PFSK-1 (cell line): Measurements from ENCODE around the gene TMPRSS11F.

Source experiments
- FOXP2 ChIP-seq: optimal IDR thresholded peaks from 2 replicates; pipeline ENCODE3; 2011; ENCODE audit warnings: borderline replicate concordance, control low read depth, inconsistent platforms; ENCODE audit not compliant: insufficient read depth; ENCODE audit errors: extremely low read length, extremely low read depth
- POLR2AphosphoS5 ChIP-seq: IDR thresholded peaks from 2 replicates; pipeline ENCODE4 v1.6.1; 2012; ENCODE audit warnings: low read depth, mild to moderate bottlenecking, control low read depth, low read length, moderate library complexity
- REST ChIP-seq, 2 experiments: IDR thresholded peaks; 2 replicates each; pipeline versions ENCODE4 v1.6.1 to v1.8.0; 2011 to 2012; ENCODE audit warnings: low read depth in 2 of 2, low read length in 2 of 2, control low read depth in 1 of 2, inconsistent platforms in 1 of 2, mild to moderate bottlenecking in 1 of 2, moderate library complexity in 1 of 2; ENCODE audit not compliant: insufficient read depth in 1 of 2
- SIN3A ChIP-seq: IDR thresholded peaks from 2 replicates; pipeline ENCODE4 v1.6.1; 2012; ENCODE audit warnings: mild to moderate bottlenecking, low read length, moderate library complexity, borderline replicate concordance; ENCODE audit not compliant: insufficient read depth
- TAF1 ChIP-seq: IDR thresholded peaks from 2 replicates; pipeline ENCODE4 v1.6.1; 2012; ENCODE audit warnings: low read length, control low read depth, borderline replicate concordance; ENCODE audit not compliant: insufficient read depth

Gene TMPRSS11F

GRCh38 chr4:68076194-68076593 lies 53.5 kb downstream of the TMPRSS11F start:
- no peak for TF ChIP-seq FOXP2
- no peak for TF ChIP-seq POLR2AphosphoS5
- TF ChIP-seq SIN3A = no peak
- TF ChIP-seq TAF1 = no peak

GRCh38 chr4:68074397-68074796 lies 55.3 kb downstream of the TMPRSS11F start:
- no peak for TF ChIP-seq FOXP2
- TF ChIP-seq POLR2AphosphoS5 = no peak
- no peak for TF ChIP-seq REST (IDR thresholded peaks at IDR 0.05; ENCODE audit: insufficient read depth in 1 of 2, low read depth in 2 of 2, low read length in 2 of 2)
- TF ChIP-seq SIN3A = no peak
- no peak for TF ChIP-seq TAF1

GRCh38 chr4:68070302-68070701 lies 59.4 kb downstream of the TMPRSS11F start:
- no peak for TF ChIP-seq FOXP2
- TF ChIP-seq TAF1 = no peak
- no peak for TF ChIP-seq SIN3A
- TF ChIP-seq POLR2AphosphoS5 = no peak
- TF ChIP-seq REST (IDR thresholded peaks at IDR 0.05; ENCODE audit: insufficient read depth in 1 of 2, low read depth in 2 of 2, low read length in 2 of 2) = no peak

GRCh38 chr4:68062501-68062900 lies 67.2 kb downstream of the TMPRSS11F start:
- TF ChIP-seq FOXP2 (no peak), SIN3A (no peak), REST (IDR thresholded peaks at IDR 0.05; ENCODE audit: insufficient read depth in 1 of 2, low read depth in 2 of 2, low read length in 2 of 2) (no peak), POLR2AphosphoS5 (no peak), TAF1 (no peak)

- TF ChIP-seq SIN3A (no peak), REST (IDR thresholded peaks at IDR 0.05; ENCODE audit: insufficient read depth in 1 of 2, low read depth in 2 of 2, low read length in 2 of 2) (no peak), FOXP2 (no peak), POLR2AphosphoS5 (no peak), TAF1 (no peak)
Measured at GRCh38 chr4:68038272-68038671, 91.4 kb downstream of the TMPRSS11F start.
